Measurements from ENCODE around the gene NATD1. TPM values are rescaled to one million over a fixed set of nuclear protein-coding genes. Genes with fewer than 3 reads are reported as not detected.

NATD1 gene
- total and polyA plus RNA-seq, 2 of the 8 experiments (the other 6 are each of a cell fraction or from before 2014, with no cell fraction given): 5.4 to 8.4 TPM

- no peak for TF ChIP-seq SAP30 (IDR thresholded peaks at IDR 0.05; ENCODE audit: insufficient read depth, insufficient replicate concordance, low read length)
- no peak for TF ChIP-seq CHD1 (IDR thresholded peaks at IDR 0.05; ENCODE audit: low read depth, low read length)
- TF ChIP-seq SIN3A (conservative IDR thresholded peaks at IDR 0.05 in 1 of 2, IDR thresholded peaks at IDR 0.05 in 1 of 2; ENCODE audit: low read depth in 1 of 2, low read length in 2 of 2): no peak
- TF ChIP-seq CTCF (IDR thresholded peaks at IDR 0.05; ENCODE audit: control extremely low read depth in 1 of 3, insufficient read depth in 1 of 3, low read depth in 1 of 3, low read length in 3 of 3): peak in 1 of 3 experiments; percentile 3; a peak in 1 of 4 replicates
- no peak for TF ChIP-seq SIX5 (IDR thresholded peaks at IDR 0.05; ENCODE audit: low read depth, low read length)
- TF ChIP-seq ATF3 (IDR thresholded peaks at IDR 0.05; ENCODE audit: insufficient read depth, low read depth, low read length): peak; percentile 77
- TF ChIP-seq, protein P1, sequence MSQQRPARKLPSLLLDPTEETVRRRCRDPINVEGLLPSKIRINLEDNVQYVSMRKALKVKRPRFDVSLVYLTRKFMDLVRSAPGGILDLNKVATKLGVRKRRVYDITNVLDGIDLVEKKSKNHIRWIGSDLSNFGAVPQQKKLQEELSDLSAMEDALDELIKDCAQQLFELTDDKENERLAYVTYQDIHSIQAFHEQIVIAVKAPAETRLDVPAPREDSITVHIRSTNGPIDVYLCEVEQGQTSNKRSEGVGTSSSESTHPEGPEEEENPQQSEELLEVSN (IDR thresholded peaks at IDR 0.05): peak; percentile 96
- TF ChIP-seq RNF2 (IDR thresholded peaks at IDR 0.05; ENCODE audit: borderline replicate concordance, low read depth, low read length, missing control alignments, poor library complexity, severe bottlenecking): peak; percentile 29
- TF ChIP-seq SUZ12 (IDR thresholded peaks at IDR 0.05; ENCODE audit: low read length): no peak
- TF ChIP-seq JUND (IDR thresholded peaks at IDR 0.05; ENCODE audit: low read length): no peak
- TF ChIP-seq SP1 (IDR thresholded peaks at IDR 0.05; ENCODE audit: low read depth, low read length): 0 out of 2 replicates have a peak, but pooled peaks have one; percentile 42
- TF ChIP-seq HDAC6 (IDR thresholded peaks at IDR 0.05; ENCODE audit: low read depth, low read length): no peak
- no peak; the same call in 1 of the 2 replicates for TF ChIP-seq CHD2 (IDR thresholded peaks at IDR 0.05; ENCODE audit: low read length)
- no peak for TF ChIP-seq TAF7 (optimal IDR thresholded peaks at IDR 0.05; ENCODE audit: borderline replicate concordance, low read depth, low read length)
- peak; percentile 92 for TF ChIP-seq USF2 (IDR thresholded peaks at IDR 0.05; ENCODE audit: low read length)
- TF ChIP-seq POLR2A (IDR thresholded peaks at IDR 0.05; ENCODE audit: control extremely low read depth in 1 of 2, low read depth in 2 of 2, low read length in 2 of 2): no peak
- no peak for TF ChIP-seq TEAD4 (IDR thresholded peaks at IDR 0.05; ENCODE audit: low read depth, low read length)
- no peak for TF ChIP-seq KDM1A (IDR thresholded peaks at IDR 0.05; ENCODE audit: borderline replicate concordance, low read length)
- peak; percentile 50; the same call in 1 of the 2 replicates for TF ChIP-seq TAF1 (IDR thresholded peaks at IDR 0.05; ENCODE audit: low read depth, low read length)
Observed at GRCh38 chr17:21275579-21276263, 22.5 kb upstream of the NATD1 start (continued).
